Activated T-helper 2 cell treated with anti-CD3 and anti-CD28 coated beads, Interferon-gamma antibody, Interleukin-2, Interleukin-4, amounts not matched to agents 10 μg/mL and 5 μg/mL and 100 μg/mL, durations not matched to agents 14 hours and 24 hours and 36 hours (primary cell): ENCODE data around the gene BCL2L14. TPM values are rescaled to one million over a fixed set of nuclear protein-coding genes. Genes with fewer than 3 reads are reported as not detected.

Experiments
- DNase-seq: peaks from one replicate; pipeline ENCODE4 v3.0.0; 2021; ENCODE audit warnings: low spot score
- H3K27ac Mint-ChIP-seq: one replicate; pipeline ENCODE4 v1.8.0; 2021; ENCODE audit warnings: mixed read lengths
- H3K27me3 Mint-ChIP-seq: one replicate; pipeline ENCODE4 v1.8.0; 2021; ENCODE audit warnings: low read depth, mixed read lengths
- H3K36me3 Mint-ChIP-seq: one replicate; pipeline ENCODE4 v1.8.0; 2021; ENCODE audit warnings: low read depth, mixed read lengths
- H3K4me1 Mint-ChIP-seq: one replicate; pipeline ENCODE4 v1.8.0; 2021; ENCODE audit warnings: low read depth, mixed read lengths
- H3K4me3 Mint-ChIP-seq: one replicate; pipeline ENCODE4 v1.8.0; 2021; ENCODE audit warnings: low read depth, mild to moderate bottlenecking, moderate library complexity, mixed read lengths
- H3K9me3 Mint-ChIP-seq: one replicate; pipeline ENCODE4 v1.8.0; 2021; ENCODE audit warnings: mixed read lengths
- intact Hi-C: fragments of 100-400 bp; cut with micrococcal nuclease; formaldehyde crosslinking; loops from one replicate; pipeline ENCODE4 v1.15.1; 2023
- total RNA-seq: library from RNA; stranded (reverse); gene quantifications from 2 replicates; pipeline ENCODE4 v1.2.3, GENCODE V29; 2022

BCL2L14 gene
- total RNA-seq, 1 donor from 2014 or later: 1.4 TPM

GRCh38 chr12:12069821-12070548 is 754 bp upstream of the BCL2L14 start:
- H3K36me3 Mint-ChIP-seq: no peaks in the 10 kb centered on the region
- intact Hi-C loops: no loop called here
- H3K4me1 Mint-ChIP-seq: peaks cover 11% of the 10 kb centered on the region
- H3K9me3 Mint-ChIP-seq: no peaks in the 10 kb centered on the region
- H3K27ac Mint-ChIP-seq: no peak overlapping the region
- H3K4me3 Mint-ChIP-seq: no peak overlapping the region
- no peak for DNase-seq
- peaks cover 9% of the 10 kb centered on the region for H3K27me3 Mint-ChIP-seq

GRCh38 chr12:12072064-12072760 is 1.5 kb downstream of the BCL2L14 start:
- Mint-ChIP-seq H3K27ac (no peak overlapping the region), H3K4me3 (peak overlapping the region; percentile 73), H3K36me3 (no peaks in the 10 kb centered on the region), H3K9me3 (no peaks in the 10 kb centered on the region), H3K4me1 (peaks cover 11% of the 10 kb centered on the region), H3K27me3 (peaks cover 7% of the 10 kb centered on the region)
- DNase-seq: no peak
- intact Hi-C loops: no loop called here

- intact Hi-C loops: no loop called here
- no peak for DNase-seq
- no peaks in the 10 kb centered on the region for H3K36me3 Mint-ChIP-seq
- H3K4me3 Mint-ChIP-seq: no peak overlapping the region
- H3K27me3 Mint-ChIP-seq: peaks cover 6% of the 10 kb centered on the region
- no peaks in the 10 kb centered on the region for H3K4me1 Mint-ChIP-seq
- H3K27ac Mint-ChIP-seq: no peak overlapping the region
- H3K9me3 Mint-ChIP-seq: no peaks in the 10 kb centered on the region
Observed at GRCh38 chr12:12079291-12079690, 8.6 kb downstream of the BCL2L14 start.

- Mint-ChIP-seq H3K27me3 (peaks cover 6% of the 10 kb centered on the region), H3K9me3 (no peaks in the 10 kb centered on the region), H3K4me3 (no peak overlapping the region), H3K36me3 (no peaks in the 10 kb centered on the region), H3K4me1 (no peaks in the 10 kb centered on the region), H3K27ac (no peak overlapping the region)
- intact Hi-C loops: loop anchor here (5.0 kb wide), 1 partner anchor 245 kb away; no protein-coding TSS in a partner anchor
- DNase-seq: no peak
Observed at GRCh38 chr12:12081836-12082497, 11.2 kb downstream of the BCL2L14 start.

- intact Hi-C loops: loop anchor here (5.0 kb wide), 1 partner anchor 244 kb away; no protein-coding TSS in a partner anchor
- DNase-seq: no peak
- no peak overlapping the region for H3K4me3 Mint-ChIP-seq
- H3K9me3 Mint-ChIP-seq: no peaks in the 10 kb centered on the region
- H3K27me3 Mint-ChIP-seq: peaks cover under 1% of the 10 kb centered on the region
- H3K27ac Mint-ChIP-seq: no peak overlapping the region
- no peaks in the 10 kb centered on the region for H3K36me3 Mint-ChIP-seq
- H3K4me1 Mint-ChIP-seq: no peaks in the 10 kb centered on the region
Observed at GRCh38 chr12:12083688-12084087, 12.9 kb downstream of the BCL2L14 start.

DNA sequence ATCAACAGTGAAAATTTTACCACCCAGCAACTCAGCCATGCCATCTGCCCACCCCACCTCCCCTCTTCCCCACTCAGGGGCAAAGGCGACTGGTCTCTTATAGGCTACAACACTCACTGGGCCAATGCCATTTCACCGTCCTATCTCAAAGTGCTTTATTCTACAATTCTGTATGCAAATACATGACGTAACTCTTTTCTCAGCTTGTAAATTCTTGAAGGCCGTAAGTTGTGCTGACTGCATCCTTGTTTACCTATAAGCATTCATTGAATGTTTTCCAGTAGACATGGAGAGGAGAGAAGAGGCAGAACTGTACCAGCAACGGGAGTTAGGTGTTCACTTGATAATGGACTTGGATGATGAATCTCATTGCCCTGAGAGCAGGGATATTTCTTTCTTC is 15.6 kb downstream of the BCL2L14 start:
- H3K4me3 Mint-ChIP-seq: no peak overlapping the region
- no peak overlapping the region for H3K27ac Mint-ChIP-seq
- H3K36me3 Mint-ChIP-seq: no peaks in the 10 kb centered on the region
- DNase-seq: no peak
- no peaks in the 10 kb centered on the region for H3K4me1 Mint-ChIP-seq
- H3K9me3 Mint-ChIP-seq: no peaks in the 10 kb centered on the region
- intact Hi-C loops: no loop called here
- H3K27me3 Mint-ChIP-seq: peaks cover 2% of the 10 kb centered on the region

DNA sequence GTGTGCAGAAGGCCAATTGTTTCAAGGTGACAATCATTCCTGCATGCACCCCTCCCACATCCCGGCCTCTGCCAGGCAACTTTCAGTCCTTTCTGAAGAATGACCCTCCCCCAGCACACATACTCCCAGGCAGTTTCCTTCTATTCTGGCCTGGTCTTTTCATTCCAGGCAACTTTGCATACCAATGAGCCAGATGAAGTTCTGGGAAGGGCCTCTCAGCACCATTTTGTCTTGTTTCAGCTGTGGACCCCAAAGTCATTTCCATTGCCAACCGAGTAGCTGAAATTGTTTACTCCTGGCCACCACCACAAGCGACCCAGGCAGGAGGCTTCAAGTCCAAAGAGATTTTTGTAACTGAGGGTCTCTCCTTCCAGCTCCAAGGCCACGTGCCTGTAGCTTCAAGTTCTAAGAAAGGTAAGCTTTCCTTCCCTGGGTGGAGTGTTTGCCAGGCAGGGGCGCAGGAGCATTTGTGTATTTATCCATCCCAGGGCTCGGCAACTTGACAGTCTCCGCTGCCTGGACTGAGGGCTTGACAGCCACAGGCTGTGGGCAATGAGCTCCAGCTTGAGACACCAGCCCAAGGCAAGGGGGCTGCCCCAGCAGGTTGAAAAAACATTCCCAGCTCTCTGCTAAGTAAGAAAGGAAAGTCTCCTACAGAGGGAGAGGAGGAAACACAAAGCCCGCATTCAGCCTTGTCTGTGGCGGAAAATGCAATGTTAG is 16.4 kb downstream of the BCL2L14 start:
- intact Hi-C loops: no loop called here
- H3K9me3 Mint-ChIP-seq: no peaks in the 10 kb centered on the region
- no peak for DNase-seq
- peaks cover 4% of the 10 kb centered on the region for H3K27me3 Mint-ChIP-seq
- no peak overlapping the region for H3K4me3 Mint-ChIP-seq
- no peak overlapping the region for H3K27ac Mint-ChIP-seq
- H3K36me3 Mint-ChIP-seq: no peaks in the 10 kb centered on the region
- H3K4me1 Mint-ChIP-seq: no peaks in the 10 kb centered on the region

GRCh38 chr12:12087693-12088034 is 16.9 kb downstream of the BCL2L14 start:
- H3K36me3 Mint-ChIP-seq: no peaks in the 10 kb centered on the region
- H3K27me3 Mint-ChIP-seq: peaks cover 4% of the 10 kb centered on the region
- H3K27ac Mint-ChIP-seq: no peak overlapping the region
- H3K4me1 Mint-ChIP-seq: no peaks in the 10 kb centered on the region
- no peak overlapping the region for H3K4me3 Mint-ChIP-seq
- no peak for DNase-seq
- intact Hi-C loops: no loop called here
- H3K9me3 Mint-ChIP-seq: no peaks in the 10 kb centered on the region

DNA sequence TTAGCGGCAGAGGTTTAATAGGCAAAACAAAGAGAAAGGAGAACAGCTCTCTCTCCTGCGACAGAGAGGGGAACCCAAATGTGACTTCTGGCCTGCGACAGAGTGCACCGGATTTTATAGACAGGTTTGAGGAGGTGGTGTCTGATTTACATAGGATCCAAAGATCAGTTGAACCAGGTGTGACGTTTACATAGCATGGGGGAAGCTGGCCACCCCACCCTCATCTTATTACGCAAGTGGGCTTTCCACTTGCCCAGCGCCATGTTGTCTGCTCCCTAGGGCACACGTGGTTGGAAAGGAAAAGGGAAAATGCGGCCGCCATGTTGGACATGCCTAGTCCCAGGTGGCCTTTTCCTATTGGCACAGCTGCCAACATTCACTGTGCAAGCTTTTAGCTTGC is 17.4 kb downstream of the BCL2L14 start:
- no peaks in the 10 kb centered on the region for H3K36me3 Mint-ChIP-seq
- H3K27me3 Mint-ChIP-seq: peaks cover 6% of the 10 kb centered on the region
- no peak for DNase-seq
- H3K9me3 Mint-ChIP-seq: no peaks in the 10 kb centered on the region
- no peaks in the 10 kb centered on the region for H3K4me1 Mint-ChIP-seq
- H3K27ac Mint-ChIP-seq: no peak overlapping the region
- H3K4me3 Mint-ChIP-seq: no peak overlapping the region
- intact Hi-C loops: no loop called here

DNA sequence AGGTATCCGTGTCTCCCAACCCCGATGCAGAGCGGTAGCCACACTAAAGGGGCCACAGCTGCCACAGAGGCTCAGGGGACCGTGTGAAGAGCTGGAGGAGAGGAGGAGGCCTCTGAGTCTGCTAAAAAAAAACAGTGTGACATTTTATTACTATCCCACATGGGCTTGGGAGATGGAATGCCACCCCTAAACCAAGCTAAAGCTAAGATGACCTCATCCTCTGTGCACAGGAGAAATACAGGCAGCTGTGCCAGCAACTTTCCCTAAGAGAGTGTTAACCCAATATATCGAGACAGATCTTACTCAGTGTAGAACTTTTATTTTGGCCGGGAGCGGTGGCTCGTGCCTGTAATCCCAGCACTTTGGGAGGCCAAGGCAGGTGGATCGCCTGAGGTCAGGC is 18.0 kb downstream of the BCL2L14 start:
- Mint-ChIP-seq H3K27ac (no peak overlapping the region), H3K27me3 (peaks cover 6% of the 10 kb centered on the region), H3K9me3 (no peaks in the 10 kb centered on the region), H3K4me1 (no peaks in the 10 kb centered on the region), H3K36me3 (no peaks in the 10 kb centered on the region), H3K4me3 (no peak overlapping the region)
- intact Hi-C loops: no loop called here
- DNase-seq: no peak

DNA sequence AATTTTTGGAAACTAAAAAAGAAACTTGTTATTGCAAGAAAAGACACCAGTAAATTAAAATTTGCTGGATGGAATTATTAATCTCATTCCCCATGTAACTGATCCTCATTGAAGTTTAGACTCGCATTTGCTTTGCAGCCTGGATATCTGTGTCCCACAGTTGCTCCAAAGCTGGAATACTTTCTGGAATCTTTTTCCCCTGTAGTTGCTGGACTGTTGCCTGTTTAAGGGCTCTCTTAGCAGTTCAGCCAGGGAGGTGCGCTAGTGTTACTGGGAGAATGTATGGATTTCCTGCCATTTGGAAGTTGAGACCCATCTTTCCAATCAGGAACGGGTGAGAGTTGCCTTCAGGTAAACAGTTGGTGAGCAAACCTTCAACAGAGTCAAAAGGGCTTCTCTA is 20.3 kb downstream of the BCL2L14 start:
- no peaks in the 10 kb centered on the region for H3K36me3 Mint-ChIP-seq
- intact Hi-C loops: no loop called here
- H3K4me3 Mint-ChIP-seq: no peak overlapping the region

GRCh38 chr12:12091977-12092663 is 21.4 kb downstream of the BCL2L14 start:
- Mint-ChIP-seq H3K36me3 (no peaks in the 10 kb centered on the region), H3K4me3 (no peak overlapping the region), H3K27me3 (peaks cover 12% of the 10 kb centered on the region), H3K27ac (no peak overlapping the region), H3K9me3 (no peaks in the 10 kb centered on the region), H3K4me1 (no peaks in the 10 kb centered on the region)
- no peak for DNase-seq
- intact Hi-C loops: no loop called here

More for the DNA sequence above, 20.3 kb downstream of the BCL2L14 start:
- no peaks in the 10 kb centered on the region for H3K4me1 Mint-ChIP-seq
- no peak overlapping the region for H3K27ac Mint-ChIP-seq
- DNase-seq: no peak
- H3K27me3 Mint-ChIP-seq: peaks cover 12% of the 10 kb centered on the region
- H3K9me3 Mint-ChIP-seq: no peaks in the 10 kb centered on the region
